GM12872 (cell line): Measurements from ENCODE around the gene DIS3L2.

Source experiments
- CTCF ChIP-seq: IDR thresholded peaks from 3 replicates; pipeline ENCODE4 v1.5.1; 2011; ENCODE audit warnings: low read depth, mild to moderate bottlenecking, low read length, moderate library complexity; ENCODE audit not compliant: insufficient read depth

Gene DIS3L2

GRCh38 chr2:232230560-232230959 is 269.0 kb downstream of the DIS3L2 start:
- peak; percentile 62; the same call in 2 of the 3 replicates for TF ChIP-seq CTCF

GRCh38 chr2:232231554-232231953 is 270.0 kb downstream of the DIS3L2 start:
- no peak for TF ChIP-seq CTCF

GRCh38 chr2:232232915-232233314 is 271.4 kb downstream of the DIS3L2 start:
- no peak for TF ChIP-seq CTCF

- TF ChIP-seq CTCF, result no peak
Measured at GRCh38 chr2:232234922-232235615, 273.6 kb downstream of the DIS3L2 start.

GRCh38 chr2:232235716-232236115 is 274.2 kb downstream of the DIS3L2 start:
- TF ChIP-seq CTCF, result no peak

GRCh38 chr2:232236200-232236599 is 274.7 kb downstream of the DIS3L2 start:
- TF ChIP-seq CTCF, result no peak

- no peak for TF ChIP-seq CTCF
Measured at GRCh38 chr2:232237464-232237863, 276.0 kb downstream of the DIS3L2 start.

- no peak for TF ChIP-seq CTCF
Measured at GRCh38 chr2:232238108-232238507, 276.6 kb downstream of the DIS3L2 start.
